Measurements from ENCODE around the gene ANGPTL7.

DNA sequence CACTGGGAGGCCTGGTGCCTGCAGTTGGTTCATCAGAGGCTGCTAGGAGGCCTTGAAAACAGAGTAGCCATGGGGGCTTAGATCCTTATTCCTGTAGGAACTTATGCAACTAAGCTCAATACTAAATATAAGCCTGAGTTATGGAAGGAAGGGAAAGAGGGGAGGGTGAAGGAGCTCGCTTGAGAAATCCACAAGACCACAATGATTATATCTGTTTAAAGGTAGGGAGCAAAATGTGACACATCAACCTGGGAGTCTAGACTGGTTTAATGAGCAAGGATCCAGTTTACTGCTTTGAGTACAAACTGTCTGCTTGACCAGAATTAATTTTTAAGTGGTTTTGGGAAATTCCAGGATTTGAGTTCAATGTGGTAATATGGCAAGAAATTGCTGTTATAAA lies 20.4 kb upstream of the ANGPTL7 start:
- TF ChIP-seq, protein P1, sequence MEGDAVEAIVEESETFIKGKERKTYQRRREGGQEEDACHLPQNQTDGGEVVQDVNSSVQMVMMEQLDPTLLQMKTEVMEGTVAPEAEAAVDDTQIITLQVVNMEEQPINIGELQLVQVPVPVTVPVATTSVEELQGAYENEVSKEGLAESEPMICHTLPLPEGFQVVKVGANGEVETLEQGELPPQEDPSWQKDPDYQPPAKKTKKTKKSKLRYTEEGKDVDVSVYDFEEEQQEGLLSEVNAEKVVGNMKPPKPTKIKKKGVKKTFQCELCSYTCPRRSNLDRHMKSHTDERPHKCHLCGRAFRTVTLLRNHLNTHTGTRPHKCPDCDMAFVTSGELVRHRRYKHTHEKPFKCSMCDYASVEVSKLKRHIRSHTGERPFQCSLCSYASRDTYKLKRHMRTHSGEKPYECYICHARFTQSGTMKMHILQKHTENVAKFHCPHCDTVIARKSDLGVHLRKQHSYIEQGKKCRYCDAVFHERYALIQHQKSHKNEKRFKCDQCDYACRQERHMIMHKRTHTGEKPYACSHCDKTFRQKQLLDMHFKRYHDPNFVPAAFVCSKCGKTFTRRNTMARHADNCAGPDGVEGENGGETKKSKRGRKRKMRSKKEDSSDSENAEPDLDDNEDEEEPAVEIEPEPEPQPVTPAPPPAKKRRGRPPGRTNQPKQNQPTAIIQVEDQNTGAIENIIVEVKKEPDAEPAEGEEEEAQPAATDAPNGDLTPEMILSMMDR (IDR thresholded peaks at IDR 0.05) = no peak
- TF ChIP-seq POLR2A (IDR thresholded peaks at IDR 0.05) = no peak

Data from Peyer's patch (tissue), 4 donors.